GM18520 (cell line): ENCODE measurements around the gene NEGR1.

ENCODE experiments used
- ATAC-seq: cut with Tn5 transposase; IDR thresholded peaks from one replicate; pipeline ENCODE4 v1.9.1; 2021; ENCODE audit not compliant: unreplicated experiment

NEGR1 gene

DNA sequence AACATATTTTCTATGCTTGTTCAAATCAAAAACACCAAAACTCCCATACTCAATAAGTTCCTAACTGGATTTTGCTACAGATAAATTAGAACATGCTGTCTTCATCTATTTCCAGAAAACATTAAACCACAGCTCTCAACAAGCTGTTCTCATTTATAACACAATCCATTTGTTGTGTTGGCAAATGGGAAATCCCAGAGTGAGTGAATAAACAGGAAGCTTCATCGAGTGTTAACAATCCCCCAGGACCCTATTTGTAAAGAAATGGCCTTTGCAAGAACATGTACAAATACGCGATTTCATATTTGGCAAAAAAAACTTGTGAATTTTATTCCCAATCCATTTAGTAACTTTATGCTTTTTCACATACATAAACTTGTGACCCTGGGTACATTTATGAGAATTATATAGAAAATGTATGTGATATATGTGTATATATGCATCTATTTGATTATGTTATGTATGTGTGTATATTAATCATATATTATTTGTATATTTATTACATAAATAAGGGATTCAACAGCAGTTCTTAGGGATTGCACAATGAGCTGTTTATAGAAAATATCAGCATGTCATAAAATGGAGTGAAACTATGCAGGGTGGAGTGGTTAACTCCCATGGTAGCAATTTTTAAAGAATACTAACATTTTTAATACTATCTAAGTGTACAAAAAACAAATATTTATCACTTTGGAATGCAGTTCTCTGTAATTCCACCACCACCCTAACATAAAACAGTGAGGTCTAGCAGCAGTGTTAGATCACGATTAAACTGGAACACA, 160.0 kb downstream of the NEGR1 start:
- no peak for ATAC-seq

DNA sequence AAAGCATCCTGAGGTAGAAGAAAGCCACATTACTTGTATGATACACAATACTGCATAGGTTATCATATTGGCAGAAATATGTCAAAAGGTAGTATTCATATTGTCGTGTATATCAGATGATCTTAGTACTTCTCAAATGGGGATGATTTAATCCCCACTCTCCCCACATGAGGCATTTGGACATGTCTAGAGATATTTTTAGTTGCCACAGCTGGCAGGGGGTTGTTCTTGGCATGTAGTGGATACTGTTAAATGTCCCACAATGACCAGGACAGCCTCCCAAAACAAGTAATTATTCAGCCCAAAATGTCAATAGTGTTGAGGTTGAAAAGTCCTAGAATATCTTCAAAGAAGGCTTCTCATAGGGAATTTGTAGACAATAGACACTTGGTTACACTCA, 162.8 kb downstream of the NEGR1 start:
- no peak for ATAC-seq

- ATAC-seq, result no peak
Measured at GRCh38 chr1:72117621-72118020, 164.7 kb downstream of the NEGR1 start.

GRCh38 chr1:72115290-72115689, 167.0 kb downstream of the NEGR1 start:
- ATAC-seq, result no peak

DNA sequence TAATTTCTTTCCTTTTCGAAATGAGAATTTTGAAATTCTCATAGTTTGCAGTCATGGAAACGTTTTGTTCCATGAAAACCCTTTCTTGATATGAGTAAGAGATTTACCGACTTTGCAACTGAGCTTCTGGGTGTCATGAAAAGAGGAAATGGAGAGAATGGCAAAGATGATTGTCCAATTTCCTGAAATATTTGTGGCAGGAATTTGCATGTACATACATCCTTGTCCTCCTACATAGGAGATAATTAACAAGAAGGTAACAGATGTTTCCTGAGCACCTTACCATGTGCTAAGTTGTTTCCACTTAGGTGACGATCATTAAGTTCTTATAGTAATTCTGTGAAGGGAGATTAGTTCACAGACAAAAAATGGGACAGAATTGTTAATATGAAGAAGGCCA, 170.7 kb downstream of the NEGR1 start:
- no peak for ATAC-seq

DNA sequence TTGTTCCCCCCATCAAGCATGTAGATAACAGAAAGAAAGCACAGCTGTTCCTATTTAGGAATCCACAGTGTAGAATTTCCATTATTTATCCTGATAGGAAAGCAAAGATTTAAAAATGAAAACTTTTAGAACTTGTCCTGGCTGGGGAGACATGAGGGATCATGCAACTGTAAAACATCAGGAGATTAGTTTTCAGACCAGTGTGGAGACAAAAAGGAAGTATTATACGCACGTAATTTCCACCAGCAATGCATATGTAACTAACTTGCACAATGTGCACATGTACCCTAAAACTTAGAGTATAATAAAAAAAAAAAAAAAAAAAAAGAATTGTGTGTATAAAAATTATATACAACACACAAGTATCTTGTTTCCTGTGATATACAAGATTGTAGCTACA, 172.4 kb downstream of the NEGR1 start:
- no peak for ATAC-seq

DNA sequence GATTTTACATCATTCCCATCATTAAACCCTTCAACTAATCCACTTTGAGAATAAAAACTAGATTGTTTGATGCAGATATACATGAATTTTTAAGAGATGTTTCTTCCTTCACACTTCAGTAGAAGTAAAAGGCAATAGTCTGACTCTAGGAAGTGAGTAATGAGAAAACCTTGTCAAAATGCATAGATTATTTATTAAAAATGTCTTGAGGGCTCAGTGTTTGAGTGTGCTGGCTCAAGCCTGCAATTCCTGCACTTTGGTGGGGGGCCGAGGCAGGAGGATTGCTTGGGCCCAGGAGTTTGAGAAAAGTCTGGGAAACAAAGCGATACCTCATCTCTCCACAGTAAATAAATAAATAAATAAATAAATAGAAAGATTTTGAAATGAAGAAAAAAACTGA, 177.1 kb downstream of the NEGR1 start:
- ATAC-seq, result no peak

DNA sequence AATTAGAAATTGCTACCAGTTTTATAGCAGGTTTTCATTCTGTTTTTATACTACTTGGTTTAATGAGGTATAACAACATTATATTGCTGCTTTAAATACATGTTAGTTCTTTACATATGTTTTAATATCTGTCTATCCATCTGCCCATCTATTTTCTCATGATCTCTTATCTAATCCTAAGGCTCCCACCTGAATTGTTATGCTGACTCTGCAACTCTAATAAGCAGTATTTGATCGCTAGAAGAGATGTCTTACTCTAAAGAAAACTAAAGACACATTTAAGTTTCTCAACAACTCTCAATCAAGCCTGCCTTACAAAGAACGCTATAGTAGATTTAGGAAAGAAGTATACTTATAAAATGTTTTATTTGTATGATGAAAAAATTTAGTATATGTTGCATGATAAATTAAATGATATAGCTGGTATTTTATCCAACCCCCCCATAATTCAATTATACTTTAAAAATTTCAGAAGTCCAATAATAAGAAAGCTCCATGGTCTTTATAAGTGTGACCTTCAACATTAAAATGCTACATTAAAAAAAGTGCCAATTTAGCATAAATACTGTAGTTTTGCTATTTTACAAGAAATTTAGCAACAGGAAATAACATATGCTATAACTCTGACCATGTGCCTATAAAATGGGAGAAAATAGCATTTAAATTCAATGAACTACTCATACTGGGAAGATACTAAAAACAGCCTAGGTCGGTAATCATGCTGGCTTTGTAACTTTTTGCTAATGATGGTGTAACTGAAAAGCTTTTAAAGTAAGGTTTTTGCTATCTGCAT, 180.3 kb downstream of the NEGR1 start:
- no peak for ATAC-seq

- no peak for ATAC-seq
Measured at GRCh38 chr1:72100771-72101170, 181.6 kb downstream of the NEGR1 start.

DNA sequence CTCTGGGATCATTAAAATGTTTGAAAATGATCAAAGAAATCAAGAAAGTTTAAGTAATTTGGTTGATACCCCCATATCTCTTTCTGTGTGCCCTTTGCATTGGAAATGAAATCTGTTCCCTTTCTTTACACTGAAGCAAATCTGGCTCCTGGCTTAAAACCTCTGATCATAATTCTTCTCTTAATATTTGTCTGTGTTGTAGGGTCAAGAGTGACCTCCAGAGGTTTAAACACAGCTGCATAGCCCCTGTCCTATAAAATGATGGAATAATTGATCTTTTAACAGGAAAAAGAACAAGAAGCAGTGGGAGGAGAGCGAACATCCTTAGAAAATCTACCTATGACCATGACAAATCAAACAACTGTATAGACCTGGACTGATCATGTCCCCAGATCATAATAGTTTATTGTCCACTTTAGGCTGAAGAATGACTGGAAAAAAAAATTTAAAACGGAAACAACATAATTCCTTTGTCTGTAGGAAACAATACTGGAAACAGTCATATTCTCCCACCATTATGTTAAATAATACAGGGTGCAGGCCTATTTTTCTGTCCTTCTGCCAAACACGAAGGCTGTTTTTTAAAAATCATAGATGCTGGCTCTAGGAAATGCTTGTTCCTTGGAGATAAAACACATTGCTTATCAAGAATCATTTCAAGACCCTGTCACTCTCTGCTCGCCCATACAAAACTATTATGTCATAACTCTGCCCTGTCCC, 184.3 kb downstream of the NEGR1 start:
- no peak for ATAC-seq

GRCh38 chr1:72094209-72094608, 188.1 kb downstream of the NEGR1 start:
- ATAC-seq, result no peak

DNA sequence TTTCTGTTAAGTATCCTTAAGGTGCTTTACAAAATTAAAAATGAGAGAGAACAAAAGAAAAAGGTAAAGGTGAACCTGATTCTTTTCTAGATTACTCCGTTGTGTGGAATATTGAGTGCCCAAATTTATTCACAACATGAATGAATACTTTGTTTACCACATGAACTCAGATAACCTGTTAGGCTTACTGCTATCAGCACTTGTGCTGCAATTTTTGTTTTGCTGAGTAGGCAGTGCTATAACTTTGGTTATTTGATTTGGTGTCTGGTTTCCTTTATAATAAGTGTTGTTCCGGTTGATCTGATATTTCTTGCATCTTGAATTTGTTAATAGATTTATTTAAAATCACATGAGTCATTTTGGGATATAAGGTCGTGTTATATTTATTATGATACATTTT, 195.9 kb downstream of the NEGR1 start:
- ATAC-seq, result no peak

GRCh38 chr1:72075425-72075824, 206.9 kb downstream of the NEGR1 start:
- ATAC-seq, result no peak

DNA sequence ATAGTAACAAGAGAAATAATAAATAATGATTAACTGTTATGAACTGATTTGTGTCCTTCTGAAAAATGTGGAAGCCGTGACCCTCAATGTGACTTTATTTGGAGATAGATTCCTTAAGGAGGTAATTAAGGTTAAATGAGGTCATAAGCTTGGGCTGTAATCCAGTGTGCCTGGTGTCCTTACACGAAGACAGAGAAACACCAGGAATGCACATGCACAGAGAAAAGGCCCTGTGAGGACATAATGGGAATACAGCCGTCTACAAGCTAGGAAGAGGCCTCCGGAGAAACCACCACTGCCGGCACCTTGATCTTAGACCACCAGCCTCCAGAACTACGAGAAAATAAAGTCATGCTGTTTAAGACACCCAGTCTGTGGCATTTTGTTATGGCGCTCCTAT, 215.9 kb downstream of the NEGR1 start:
- ATAC-seq, result no peak

- ATAC-seq, result no peak
Measured at GRCh38 chr1:72064196-72065075, 217.9 kb downstream of the NEGR1 start.

- no peak for ATAC-seq
Measured at GRCh38 chr1:72063364-72064044, 218.8 kb downstream of the NEGR1 start.

GRCh38 chr1:72062584-72062983, 219.8 kb downstream of the NEGR1 start:
- ATAC-seq, result no peak

- ATAC-seq, result no peak
Measured at GRCh38 chr1:72060466-72061245, 221.7 kb downstream of the NEGR1 start.

GRCh38 chr1:72056516-72056915, 225.8 kb downstream of the NEGR1 start:
- ATAC-seq, result no peak
